Posterior cingulate gyrus (tissue), 11 donors: ENCODE data around the gene STPG2.

Source experiments
- DNase-seq, 10 donors: peaks; one replicate each; pipeline versions ENCODE4 v3.0.0 to v3.0.0-alpha.2; 2020 to 2021; ENCODE audit warnings: mixed read lengths in 3 of 10
- intact Hi-C: fragments of 100-400 bp; cut with DNase I; formaldehyde crosslinking; loops from one replicate; pipeline ENCODE4 v1.15.1; 2023

The STPG2 gene

DNA sequence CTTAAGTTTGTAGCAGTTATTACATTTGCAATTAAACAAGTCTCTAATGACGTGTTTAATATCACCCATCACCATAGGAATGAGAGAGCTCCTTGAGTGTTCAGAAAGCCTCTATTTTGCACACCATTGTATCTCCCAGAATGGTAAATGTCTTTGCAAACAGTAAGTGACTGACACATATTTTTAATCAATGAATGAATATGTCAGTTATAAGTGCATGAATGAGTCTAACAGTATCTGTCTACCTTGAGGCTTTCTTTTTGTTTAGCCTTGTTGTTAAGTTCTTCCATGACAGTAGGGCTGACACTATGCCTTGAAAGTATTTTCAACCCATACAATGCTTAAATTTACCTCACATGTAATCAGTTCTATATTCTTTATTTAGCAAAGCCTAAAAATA lies 292.2 kb downstream of the STPG2 start:
- intact Hi-C loops, result no loop called here
- DNase-seq, result no peak

DNA sequence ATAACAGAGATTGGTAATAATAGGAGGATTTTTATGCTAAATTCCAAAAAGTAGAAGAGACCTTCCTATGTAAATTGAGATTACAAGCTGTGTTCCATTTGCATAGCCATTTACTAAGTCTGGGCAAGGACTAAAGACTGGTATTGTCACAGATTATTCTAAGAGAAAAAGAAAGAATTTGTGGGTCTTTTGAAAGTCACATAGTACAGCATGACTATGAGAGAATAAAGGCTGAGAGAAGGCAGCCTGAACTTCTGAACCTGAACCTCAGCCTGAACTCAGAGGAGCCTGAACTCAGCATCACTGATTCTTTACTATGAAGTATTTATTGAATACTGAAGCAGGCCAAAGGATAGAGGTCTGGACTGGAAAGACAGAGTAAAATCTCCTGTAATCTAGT lies 297.5 kb downstream of the STPG2 start:
- intact Hi-C loops, result no loop called here
- DNase-seq, result no peak

DNA sequence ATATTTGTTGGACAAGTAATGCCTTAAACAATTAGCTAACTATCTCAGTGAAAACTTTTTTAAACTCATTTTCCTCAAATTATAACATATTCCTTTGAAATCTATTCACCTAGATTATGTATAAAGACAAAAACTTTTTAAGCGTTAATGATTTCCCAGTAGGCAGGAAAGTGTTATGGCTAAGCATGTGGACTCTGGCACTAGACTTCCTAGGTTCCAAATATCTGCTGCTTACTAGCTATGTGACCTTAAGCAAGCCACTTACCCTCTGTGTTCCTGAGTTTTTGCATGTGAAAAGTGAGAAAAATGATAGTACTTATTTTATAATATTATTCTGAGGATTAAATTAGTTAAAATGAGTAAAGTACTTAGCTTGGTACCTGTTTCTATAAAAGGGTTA lies 301.8 kb downstream of the STPG2 start:
- intact Hi-C loops, result no loop called here

DNA sequence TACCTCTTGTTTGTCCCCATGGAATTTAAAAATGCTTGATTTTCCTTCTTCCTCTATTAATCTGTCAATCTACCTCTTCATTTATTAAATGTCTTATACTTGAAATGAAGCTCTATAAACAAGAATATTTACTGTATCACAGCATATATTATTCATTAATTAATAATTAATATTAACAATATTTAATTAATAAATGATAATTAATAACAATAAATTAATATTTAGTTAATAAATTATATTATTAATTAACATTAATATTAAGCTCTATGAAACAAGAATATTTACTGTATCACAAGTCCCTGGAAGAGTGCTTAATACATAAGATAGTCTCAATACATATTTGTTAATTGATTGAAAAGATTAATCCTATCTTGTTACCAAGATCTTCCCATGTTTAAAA lies 306.6 kb downstream of the STPG2 start:
- intact Hi-C loops, result no loop called here
- no peak for DNase-seq

More for the DNA sequence above, 301.8 kb downstream of the STPG2 start:
- DNase-seq, result no peak

DNA sequence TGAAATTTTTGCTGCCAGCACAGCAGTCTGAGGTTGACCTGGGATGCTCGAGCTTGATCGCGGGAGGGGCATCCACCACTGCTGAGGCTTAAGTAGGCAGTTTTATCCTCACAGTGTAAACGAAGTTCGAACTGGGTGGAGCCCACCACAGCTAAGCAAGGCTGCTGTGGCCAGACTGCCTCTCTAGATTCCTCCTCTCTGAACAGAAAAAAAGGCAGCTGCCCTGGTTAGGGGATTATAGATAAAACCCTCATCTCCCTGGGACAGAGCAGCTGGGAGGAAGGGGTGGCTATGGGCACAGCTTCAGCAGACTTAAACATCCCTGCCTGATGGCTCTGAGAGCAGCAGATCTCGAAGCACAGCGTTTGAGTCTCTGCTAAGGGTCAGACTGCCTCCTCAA lies 314.6 kb downstream of the STPG2 start:
- DNase-seq, result no peak
- intact Hi-C loops, result no loop called here

DNA sequence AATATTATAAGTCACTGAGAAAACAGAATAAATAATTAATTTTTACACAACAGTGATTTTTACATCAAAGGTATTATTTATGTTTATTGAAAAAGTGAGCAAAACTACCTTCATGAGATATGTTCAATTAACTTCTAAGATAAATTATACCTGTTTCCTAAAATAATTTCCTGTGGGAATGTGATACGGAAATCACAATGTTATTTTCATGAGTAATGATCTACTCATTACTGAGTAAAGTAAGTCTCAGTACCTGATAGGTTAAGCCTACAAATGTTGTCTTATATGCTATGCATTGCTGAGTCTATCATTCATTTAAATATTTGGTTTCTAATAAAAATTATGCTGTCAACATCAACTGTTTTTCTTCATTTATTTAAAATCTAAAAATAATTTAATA lies 324.0 kb downstream of the STPG2 start:
- no peak for DNase-seq
- intact Hi-C loops, result no loop called here

DNA sequence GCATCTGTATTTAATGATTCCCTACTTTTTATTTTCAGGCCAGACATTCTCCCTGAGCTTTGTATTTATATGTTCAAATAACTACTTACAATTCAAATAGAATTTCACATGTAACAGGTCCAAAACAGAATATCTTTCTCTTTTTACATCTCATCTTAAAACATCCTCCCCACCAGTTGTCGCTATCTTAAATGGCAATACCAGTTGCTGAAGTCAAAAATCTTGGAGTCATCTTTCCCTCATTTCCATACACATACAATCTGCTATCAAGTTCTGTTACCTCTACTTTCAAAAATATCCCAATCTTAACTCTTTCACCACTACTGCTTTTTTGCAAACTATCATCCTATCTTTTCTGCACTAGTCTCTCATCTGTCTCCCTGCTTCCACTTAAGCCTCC lies 330.5 kb downstream of the STPG2 start:
- DNase-seq, result no peak
- intact Hi-C loops, result no loop called here

DNA sequence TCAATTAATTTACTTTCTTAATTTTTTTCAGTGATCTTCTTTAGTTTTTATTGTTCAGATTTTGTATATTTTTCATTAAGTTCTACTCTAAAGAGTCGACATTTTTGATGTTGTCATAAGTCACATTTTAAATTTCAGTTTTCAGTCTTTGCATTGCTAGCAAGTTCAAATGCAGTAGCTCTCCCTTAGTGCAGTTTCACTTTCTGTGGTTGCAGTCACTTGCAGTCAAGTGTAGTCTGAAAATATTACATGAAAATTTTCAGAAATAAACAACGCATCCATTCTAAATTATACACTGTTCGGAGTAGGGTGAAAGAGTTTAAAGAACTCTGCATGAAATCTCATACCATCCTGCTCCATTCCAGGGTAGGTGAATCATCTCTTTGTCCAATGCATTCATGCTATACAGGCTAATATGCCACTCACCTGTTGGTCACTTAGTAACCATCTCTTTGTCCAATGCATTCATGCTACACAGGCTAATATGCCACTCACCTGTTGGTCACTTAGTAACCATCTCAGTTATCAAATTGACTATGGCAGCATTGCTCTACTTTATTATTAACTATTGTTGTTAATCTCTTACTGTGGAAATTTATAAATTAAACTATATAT lies 356.9 kb downstream of the STPG2 start:
- intact Hi-C loops, result no loop called here
- no peak for DNase-seq

DNA sequence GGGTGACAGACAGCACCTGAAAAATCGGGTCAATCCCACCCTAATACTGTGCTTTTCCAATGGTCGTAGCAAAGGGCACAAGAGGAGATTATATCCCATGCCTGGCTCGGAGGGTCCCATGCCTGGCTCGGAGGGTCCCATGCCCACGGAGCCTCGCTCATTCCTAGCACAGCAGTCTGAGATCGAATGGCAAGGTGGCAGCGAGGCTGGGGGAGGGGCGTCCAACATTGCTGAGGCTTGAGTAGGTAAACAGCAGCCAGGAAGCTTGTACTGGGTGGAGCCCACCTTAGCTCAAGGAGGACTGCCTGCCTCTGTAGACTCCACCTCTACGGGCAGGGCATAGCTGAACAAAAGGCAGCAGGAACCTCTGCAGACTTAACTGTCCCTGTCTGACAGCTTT lies 365.1 kb downstream of the STPG2 start:
- intact Hi-C loops, result no loop called here

DNA sequence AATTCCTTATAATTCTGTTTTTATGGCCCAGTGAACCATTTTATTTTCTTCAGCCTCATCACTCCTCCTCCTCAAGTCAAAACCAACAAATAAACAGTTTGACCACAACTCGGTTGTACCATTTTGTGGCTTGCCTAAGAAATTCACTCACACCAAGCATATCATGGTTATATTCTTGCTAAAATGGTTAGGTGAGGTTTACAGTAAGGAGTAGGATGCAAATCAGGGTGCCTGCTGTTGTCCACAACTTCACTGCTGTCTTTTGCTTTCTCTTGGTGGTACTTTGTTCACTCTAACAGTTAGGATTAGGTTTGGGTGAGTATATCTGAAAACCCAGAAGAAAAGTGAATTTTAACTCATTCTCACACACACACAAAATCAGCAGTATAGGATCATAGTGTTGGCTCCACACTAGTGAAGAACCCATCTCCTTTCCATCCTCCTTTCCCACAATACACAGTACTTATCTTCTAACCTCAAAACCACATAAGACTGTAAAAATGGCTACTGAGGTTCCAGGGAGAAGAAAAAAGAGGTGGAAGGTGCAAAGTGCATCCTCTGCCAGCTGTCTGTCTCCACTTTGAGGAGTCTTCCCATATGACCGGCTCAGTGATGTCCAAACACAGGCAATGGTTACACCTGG lies 368.8 kb downstream of the STPG2 start:
- intact Hi-C loops, result no loop called here
- no peak for DNase-seq

More for the DNA sequence above, 365.1 kb downstream of the STPG2 start:
- DNase-seq, result peak in 2 of 10 donors; percentile 60 to 63

DNA sequence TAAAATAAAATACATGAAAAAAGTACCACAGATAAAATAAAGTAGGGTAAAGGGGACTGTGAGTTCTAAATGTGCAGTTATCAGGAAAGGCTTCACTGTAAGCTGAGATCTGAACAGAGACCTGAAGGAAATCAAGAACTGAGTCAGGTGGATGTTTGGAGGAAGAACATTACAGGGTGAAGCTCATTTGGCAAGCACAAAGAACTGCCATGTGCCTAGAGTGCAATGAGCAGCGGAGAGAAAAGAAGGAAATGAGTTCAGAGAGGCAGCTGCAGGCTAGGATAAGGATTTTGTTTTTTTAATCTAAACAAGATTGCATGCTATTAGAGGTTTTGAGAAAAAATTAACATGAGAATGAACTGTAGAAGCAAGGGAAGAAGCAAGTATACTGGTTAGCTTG lies 373.1 kb downstream of the STPG2 start:
- intact Hi-C loops, result no loop called here
- DNase-seq, result no peak

DNA sequence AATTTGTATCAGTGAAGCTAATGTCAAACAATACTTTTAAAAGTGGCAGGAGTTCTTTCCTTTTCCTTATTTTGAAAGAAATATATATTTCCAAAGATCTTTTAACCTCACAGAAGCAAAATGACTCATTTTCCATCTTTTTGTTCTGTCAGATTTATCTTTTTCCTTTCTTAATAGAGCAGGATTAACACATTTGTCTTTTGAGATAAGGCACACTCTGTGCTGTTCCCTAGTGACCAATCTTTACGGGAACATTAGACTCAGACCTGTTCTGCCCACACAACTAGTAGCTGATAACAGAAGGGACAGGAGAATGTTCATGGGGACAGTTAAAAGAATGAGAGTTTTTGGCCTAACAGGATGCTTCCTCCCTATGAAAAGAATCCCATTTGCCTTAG lies 381.2 kb downstream of the STPG2 start:
- no peak for DNase-seq
- intact Hi-C loops, result no loop called here

DNA sequence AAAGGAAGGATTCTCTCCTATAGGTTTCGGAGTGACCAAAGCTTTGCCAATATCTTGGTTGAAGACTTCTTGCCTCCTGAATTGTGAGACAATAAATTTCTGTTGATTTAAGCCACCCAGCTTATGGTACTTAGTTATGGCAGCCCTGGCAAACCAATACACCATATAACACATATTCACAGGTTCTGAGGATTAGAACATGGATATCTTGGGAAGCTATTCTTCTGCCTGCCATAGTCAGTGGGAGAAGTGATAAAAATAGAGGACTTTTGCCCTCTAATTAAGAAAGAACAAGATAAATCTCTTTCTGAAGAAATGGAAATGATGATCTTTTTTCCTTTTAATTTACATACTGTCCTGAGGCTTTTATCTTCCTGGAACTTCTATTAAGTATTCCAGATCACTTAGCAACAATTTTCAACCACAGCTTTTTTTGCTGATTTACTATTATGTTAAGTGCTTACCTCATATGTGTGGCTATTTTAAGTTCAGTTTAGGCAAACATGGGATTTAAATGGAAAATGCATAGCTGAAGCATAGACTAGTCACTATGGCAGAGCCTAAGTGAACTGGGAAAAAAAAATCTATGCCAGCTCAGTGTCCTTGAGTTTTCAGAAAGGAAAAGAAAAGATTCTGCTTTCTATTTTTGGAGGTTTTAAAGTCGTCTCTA lies 381.7 kb downstream of the STPG2 start:
- intact Hi-C loops, result no loop called here
- DNase-seq, result no peak

DNA sequence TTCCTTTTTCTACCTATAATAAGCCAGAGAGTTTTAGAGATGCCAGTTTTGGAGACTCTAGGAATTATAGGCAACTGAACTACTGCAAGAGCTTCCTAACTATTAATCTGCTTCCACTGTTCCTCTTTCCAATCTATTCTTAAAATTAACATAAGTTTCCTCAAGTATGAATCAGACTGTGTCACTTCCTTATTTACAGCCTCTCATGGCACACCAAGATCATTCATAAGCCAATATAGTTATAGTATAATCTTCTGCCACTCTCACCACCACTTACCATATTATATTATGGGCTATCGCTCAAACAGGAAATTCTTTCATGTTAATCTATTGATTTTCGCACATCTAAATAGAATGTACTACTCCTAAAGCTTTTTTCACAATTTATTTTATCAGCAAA lies 383.5 kb downstream of the STPG2 start:
- no peak for DNase-seq
- intact Hi-C loops, result no loop called here

DNA sequence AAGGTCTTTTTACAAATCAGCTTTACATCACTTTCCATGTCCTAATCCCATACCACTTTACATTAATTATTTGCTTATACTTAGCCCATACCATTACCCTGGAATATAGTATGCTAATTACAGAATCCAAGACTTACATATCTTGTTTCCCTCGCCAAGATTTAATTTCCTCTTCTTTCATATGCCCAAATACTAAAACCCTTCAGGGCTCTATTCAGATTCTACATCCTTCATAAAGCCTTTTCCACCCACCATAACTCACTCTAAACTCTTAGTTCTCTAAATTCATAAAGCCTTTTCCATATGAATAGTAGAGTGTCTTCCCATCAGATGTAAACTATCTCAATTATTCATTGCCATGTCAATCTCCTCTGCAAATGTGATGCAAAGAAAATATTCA lies 390.7 kb downstream of the STPG2 start:
- no peak for DNase-seq
- intact Hi-C loops, result no loop called here

DNA sequence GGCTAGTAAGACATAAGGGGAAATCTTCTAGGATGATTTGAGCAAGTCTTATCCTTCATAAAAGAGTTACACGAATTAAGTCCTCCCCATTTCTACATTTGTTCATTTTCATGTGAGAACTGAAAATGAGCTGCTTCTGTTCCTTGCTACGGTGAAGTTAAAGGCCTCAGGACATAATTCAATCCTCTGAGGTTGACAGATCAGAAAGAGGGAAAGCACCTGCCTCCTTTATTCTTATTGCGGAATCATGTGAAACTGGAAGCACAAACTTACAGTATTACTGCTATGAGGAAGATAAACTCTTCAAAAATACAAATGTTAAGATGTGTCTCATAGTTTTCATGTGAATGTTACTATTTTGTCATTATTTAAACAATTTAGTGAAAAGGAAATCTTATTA lies 395.3 kb downstream of the STPG2 start:
- DNase-seq, result no peak
- intact Hi-C loops, result no loop called here

DNA sequence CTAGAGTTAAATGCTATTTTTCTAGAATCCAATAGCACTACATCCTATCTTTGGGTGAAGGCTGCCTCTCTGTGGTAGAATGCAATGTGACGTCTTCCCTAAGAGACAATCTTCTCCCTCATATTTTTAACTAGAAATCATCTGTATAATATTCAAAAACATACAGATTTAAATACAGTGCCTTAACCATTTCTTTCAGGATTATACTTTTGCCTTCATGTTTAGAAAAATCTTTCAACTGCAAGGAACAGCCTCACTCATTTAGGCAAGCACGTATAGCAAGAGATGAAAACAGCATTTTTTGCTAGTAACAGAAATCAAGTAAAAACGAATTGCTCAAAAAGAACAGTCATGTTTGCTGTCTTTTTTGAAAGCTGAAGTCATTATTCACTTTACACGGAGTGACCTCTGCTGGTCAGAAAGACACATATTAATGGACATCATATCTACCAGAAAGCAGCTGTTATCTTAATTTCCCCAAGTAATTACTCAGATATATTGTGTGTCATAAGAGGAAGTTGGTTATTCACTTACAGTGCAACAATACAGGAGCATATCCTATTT lies 422.3 kb downstream of the STPG2 start:
- intact Hi-C loops, result no loop called here
- peak in 1 of 10 donors; percentile 8 for DNase-seq

DNA sequence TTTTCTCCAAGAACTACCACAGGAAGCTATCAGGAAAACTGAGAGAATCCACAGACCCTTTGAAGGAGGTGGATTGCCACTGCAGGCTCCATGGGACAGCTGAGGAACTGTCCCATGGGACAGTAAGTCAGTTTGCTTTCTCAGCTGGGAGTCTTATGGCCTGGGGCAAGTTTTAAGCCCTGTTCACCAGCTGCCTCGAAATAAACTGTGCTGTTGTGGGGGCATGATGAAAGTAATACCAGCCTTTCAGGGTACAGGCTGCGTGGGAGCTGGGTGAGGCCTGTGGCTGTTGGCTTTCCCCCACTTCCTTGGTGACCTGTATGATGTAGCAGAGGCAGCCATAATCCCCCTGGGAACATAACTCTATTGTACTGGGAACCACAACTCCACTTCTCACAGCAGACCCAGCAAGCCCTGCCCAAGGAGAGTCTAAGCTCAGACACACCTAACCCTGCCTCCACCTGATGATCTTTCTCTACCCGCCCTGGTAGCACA lies 452.1 kb downstream of the STPG2 start:
- no peak for DNase-seq
- intact Hi-C loops, result no loop called here

DNA sequence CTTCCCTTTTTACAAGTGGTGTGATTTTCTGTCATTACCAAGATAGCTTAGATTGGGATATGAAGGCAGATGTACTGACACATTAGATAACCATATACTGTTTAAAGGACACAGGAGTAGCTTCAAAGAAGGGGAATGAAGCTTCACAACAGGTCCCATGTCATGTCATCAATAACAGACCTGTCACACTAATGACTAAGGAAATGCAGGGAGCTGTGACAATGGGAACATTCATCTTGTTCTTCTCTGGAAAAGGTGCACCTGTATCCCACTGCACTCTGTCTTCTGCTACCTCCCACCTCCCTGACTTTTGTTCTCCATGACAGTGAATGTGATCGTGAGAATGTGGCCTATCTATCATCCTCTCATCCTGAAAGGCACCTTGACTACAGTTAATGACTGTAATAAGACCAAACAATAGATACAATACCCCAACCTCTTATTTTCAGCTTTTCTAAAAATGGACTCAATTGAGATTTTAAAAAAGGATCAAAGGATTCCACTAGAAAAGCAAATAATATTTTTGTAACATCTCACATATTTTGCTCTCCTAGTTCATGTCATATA lies 472.5 kb downstream of the STPG2 start:
- intact Hi-C loops, result no loop called here
- DNase-seq, result no peak

DNA sequence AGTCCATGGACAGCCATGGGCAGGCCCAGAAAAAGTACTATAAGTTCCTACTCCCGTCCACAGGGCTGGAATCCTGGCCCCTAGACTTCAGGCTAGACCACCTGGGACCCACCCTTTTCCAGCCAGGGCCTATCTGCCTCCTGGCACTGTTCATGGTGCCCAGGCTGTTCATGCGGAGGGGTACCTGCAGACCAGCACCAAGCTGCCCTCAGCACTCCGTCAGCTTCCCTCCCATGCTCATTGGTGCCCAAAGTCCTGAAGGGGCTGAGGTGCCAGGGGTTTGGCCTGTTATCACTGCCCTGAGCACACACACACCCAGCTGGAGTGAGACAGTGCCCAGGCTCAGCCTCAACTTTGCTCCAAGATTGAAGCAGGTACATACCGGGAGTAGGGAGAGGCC lies 477.7 kb downstream of the STPG2 start:
- intact Hi-C loops, result no loop called here

DNA sequence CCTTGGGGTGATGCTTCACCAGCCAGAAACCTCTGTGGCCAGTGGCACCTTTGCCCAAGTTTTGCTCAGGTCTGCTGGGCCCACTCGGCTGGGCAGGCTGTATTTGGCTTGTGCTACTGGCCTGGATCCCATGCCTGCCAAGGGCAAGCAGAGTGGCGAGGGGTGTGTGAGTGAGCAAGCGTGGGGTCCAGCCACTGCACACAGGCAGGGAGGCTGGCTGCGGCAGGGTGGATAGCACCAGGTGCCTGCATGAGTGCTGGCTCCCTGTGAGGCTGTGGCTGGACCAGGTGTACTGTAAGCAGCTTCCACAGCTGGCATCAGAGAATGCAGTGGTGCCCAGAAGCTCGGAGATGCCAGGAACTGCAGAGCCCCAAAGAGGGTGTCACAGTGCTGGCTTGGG lies 478.5 kb downstream of the STPG2 start:
- peak in 3 of 10 donors; percentile 30 to 67 (median 49) for DNase-seq
- intact Hi-C loops, result no loop called here

More for the DNA sequence above, 477.7 kb downstream of the STPG2 start:
- peak in 2 of 10 donors; percentile 35 to 52 for DNase-seq
